NCI-H526 treated with DMSO at 0.1 percent for 48 hours (cell line): Measurements from ENCODE around the gene TMEM69.
"Not testable (repeated sequence)": the region's sequence is repeated elsewhere in the genome, so short reads cannot be mapped to it uniquely, and the experiment has no call there.

Experiments used
- DNase-seq: peaks from one replicate; lab custom pipeline; 2025; lab: John Stamatoyannopoulos, UW

The TMEM69 gene

GRCh38 chr1:45678489-45678888 is 9.5 kb upstream of the TMEM69 start:
- DNase-seq = no peak

- DNase-seq = no peak
Observed at GRCh38 chr1:45679123-45679522, 8.9 kb upstream of the TMEM69 start.

- DNase-seq = no peak
Observed at GRCh38 chr1:45682942-45683341, 5.0 kb upstream of the TMEM69 start.

DNA sequence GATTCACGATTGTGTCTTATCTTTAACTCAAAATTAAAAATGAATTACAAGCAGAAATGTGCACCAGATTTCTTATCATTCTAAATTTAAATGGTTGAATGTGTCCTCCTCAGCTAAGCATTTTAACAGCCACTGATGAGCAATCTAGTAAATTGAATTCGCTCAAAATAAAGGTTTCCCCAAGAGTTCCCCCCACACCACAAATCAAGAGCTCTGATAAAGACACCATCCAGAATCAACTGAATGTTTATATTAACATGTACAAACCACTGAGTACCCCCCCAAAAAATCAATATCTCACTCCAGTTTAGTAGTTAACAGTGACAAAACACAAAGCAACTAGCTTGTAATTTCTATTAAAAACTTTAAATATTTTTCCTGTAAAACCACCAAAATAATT is 3.6 kb upstream of the TMEM69 start:
- no peak for DNase-seq

DNA sequence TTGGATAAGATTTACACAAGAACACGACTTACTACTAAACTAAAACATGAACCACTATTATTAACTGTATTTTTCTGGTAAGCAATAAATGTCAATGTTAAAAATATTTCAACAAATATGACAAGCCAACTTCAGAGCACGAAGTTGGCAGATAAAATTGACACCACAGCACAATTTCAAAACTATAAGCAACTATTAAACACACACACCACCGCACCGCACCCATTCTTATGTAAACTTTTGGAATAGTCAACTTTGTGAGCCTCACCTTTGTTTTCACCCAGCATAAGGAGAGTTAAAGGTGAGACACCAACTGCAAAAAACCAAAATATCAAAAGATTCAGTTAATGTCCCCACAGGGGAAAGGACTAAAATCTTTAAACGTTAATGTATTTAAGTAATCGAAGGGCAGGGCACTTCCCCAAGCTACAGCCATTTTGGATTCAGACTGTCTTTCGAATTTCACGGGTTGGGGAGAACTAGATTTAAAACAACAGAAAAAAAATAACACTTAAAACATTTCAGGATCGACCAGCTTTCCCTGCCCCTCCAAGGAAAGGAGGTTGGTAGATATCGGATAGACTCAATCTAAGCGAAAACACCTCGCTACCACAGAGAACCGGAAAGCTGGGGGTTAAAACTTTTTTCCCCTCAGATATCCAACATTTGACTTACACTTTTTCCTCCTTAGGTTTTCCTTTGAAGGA is 2.5 kb upstream of the TMEM69 start:
- DNase-seq = no peak

DNA sequence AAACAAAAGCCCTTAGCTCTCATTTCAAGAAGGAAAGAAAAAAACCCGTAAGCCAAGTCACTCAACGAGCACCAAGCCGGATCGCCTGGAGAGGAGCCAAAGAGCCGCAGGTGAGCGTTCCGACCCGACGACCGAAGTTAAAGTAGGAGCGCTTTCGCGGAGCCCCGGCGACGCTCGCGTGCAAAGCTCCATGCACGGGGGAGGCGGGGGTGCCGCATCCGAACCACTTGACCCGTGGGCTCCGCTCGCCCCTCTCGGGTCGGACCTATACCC is 2.0 kb upstream of the TMEM69 start:
- DNase-seq = peak; percentile 83

DNA sequence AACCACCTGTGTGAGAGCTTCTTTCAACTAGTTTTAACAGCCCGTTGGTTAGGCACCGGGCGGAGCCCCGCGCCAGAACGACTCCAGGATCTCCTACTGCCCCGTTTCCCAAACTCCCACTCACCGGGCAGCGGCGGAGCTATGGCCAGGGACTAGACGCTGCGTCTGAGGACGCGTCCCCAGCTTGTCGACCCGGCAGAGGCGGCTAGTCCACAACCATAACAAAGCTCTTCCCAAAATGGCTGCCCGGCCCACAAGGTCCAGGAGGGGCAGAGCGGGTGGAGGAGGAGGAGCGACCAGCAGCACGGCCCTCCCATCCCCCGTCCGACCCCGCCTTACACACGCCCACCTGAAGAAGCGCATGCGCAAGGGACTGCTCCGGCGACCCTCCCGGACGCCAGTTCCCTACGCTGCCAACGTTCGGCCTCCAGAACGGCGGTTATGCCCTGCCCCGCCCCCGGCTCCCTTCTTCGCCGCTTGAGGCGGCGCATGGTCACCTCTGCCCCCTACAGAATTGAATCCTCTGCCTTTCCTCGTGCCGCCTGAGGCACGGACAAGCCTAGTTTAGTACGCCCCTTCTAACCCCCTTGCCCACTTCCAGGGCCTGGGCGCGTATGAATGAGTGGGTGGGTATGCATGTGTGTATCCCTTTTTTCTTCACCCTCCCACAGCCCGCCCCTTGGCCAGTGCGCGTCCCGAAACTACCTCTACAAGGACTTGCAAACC is 1.5 kb upstream of the TMEM69 start, which contains the start of gene GPBP1L1:
Gene GPBP1L1 (minus strand): TSS at position 246 of the 726 bp plus-strand sequence. CDS start 27,446 bp downstream, outside the sequence.
- DNase-seq = peak; percentile 98

DNA sequence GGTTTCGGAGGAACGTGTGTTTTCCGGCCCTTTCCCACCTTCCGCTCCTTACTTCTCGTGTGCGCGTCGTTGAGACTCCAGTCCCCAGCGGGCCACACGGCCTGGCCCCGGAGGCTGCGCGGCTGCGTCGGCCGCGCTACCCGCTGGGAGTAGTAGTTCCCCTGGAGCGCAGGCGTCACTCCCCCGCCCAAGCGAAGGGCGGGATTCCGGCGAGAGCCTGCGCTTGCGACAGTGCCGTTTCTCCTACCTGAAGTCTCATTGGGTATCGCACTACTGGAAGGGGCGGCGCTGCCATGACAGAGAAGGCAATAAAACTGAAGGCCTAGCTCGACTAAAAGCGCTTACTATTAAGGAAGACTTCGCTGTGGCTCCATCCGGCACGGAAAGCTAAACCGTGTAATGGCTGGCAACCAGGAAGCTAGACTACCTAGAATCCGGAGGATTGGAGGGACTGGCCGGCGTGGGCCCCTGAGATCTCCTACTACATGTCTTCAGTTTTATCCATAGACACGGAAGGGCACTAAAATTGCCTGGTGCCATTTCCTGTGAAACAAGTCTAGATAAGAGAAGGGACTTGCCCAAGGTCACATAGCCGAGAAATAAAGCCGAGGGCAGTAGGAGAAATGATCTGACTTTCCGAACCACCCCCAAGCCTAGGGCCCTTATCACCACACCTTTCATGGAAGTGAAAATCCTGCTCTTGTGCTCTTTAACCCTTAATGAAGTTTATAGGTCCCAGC is 797 bp upstream of the TMEM69 start:
- peak; percentile 100 for DNase-seq

DNA sequence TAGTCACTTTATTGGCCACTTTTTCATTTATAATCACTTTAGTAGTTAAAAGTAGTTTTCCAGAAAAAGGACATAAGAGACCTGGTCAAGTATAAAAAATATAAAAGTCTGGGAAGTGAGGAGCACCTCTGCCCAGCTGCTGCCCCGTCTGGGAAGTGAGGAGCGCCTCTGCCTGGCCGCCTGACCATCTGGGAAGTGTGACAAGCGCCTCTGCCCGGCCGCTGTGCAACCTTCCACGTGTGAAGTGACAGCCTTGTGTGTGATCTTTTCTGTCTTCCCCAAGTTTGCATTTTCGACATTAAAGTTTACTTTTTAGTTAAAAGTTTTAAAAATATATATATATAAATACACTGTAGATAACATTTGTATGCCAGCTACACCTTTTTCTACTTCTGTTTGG is 5.8 kb downstream of the TMEM69 start:
- DNase-seq = not testable (repeated sequence)

DNA sequence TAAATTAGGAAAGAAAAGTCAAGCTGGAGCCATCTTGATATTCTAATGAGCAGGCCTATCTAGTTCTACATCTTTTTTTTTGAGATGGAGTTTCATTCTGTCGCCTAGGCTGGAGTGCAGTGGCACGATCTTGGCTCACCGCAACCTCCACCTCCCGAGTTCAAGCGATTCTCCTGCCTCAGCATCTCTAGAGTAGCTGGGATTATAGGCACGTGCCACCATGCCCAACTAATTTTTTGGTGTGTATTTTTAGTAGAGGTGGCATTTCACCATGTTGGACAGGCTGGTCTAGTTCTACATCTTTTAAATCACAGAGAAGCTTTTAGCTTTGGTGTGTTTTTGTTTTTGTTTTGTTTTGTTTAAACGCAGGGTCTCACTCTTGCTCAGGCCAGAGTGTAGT is 6.8 kb downstream of the TMEM69 start:
- DNase-seq = no peak

DNA sequence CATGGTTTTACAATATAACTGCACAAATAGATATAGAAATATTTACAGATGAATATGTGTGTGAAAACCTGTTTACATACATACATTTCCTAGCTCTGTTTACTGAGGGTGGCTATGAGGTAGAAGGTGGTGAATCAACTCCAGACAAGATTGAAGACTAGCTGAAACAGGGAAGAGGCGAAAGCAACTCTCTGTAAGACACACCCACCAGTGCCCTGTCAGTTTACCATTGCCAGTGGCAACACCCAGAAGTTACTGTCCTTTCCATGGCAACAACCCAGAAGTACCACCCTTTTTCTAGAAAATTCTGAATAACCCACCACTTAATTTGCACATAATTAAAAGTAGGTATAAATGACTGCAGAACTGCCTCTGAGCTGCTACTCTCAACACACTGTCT is 16.7 kb downstream of the TMEM69 start:
- no peak for DNase-seq

GRCh38 chr1:45713711-45714110 is 25.7 kb downstream of the TMEM69 start:
- no peak for DNase-seq

DNA sequence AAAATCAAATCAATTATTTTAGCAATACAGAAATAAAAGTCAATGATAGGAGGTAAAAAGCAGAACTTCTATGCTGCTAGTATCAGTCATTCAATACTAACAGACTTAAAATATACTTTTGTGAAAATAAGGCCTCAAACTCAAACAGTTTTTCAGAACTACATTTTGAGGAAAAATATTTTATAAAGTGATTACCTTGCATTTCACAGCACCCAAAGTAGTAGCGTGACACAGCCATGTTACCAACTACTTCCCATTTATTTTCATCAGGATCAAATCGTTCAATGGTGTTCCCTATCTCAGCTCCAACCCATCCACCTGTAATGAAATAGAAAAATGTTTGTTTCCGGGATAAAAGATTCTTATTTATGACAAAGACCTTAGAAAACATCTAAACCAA is 28.7 kb downstream of the TMEM69 start:
- DNase-seq = no peak

- DNase-seq = not testable (repeated sequence)
Observed at GRCh38 chr1:45717386-45717785, 29.4 kb downstream of the TMEM69 start.

DNA sequence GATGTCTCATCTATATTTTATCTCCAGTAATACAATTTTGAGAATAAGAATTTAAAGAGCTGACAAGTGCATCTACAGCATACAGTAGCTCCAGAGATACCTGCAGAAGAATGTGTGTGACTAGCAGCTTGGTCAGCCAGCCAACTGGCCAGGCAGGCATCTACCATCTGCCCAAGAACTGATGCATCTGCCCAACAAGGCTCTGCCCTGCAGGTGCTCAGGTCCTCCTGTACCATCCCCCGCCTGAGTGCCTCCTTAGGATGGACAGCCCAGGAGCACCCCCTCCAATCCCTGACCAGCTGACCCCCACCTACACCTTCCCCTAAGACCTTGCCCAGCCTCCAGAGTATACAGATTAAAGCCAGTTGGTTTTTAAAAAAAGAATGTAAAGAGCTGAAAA is 30.3 kb downstream of the TMEM69 start:
- DNase-seq = no peak

GRCh38 chr1:45721207-45721606 is 33.2 kb downstream of the TMEM69 start:
- no peak for DNase-seq

DNA sequence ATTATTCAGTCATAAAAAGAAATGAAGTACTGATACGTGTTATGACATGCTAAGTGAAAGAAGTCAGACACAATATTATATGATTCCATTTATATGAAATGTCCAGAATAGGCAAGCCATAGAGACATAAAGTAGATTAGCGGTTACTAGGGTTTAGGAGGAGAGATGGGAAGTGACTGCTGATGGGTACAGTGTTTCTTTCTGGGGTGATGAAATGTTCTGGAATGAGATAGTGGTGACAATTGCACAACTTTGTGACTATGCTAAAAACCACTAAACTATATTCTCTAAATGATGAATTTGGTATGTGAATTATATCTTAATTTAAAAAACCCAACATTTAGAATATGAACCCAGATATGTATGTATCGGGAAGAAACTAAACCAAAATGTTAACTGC is 34.8 kb downstream of the TMEM69 start:
- DNase-seq = no peak

GRCh38 chr1:45723248-45723930 is 35.4 kb downstream of the TMEM69 start:
- DNase-seq = no peak

DNA sequence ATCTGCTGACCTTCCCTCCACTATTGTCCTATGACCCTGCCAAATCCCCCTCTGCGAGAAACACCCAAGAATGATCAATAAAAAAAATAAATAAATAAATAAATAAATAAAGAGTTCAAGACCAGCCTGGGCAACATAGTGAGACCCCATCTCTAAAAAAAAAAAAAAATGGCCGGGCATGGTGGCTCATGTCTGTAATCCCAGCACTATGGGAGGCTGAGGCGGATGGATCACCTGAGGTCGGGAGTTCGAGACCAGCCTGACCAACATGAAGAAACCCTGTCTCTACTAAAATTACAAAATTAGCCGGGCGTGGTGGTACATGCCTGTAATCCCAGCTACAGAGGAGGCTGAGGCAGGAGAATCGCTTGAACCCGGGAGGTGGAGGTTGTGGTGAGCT is 38.0 kb downstream of the TMEM69 start:
- DNase-seq = not testable (repeated sequence)

GRCh38 chr1:45730075-45730779 is 42.2 kb downstream of the TMEM69 start:
- DNase-seq = peak; percentile 49

DNA sequence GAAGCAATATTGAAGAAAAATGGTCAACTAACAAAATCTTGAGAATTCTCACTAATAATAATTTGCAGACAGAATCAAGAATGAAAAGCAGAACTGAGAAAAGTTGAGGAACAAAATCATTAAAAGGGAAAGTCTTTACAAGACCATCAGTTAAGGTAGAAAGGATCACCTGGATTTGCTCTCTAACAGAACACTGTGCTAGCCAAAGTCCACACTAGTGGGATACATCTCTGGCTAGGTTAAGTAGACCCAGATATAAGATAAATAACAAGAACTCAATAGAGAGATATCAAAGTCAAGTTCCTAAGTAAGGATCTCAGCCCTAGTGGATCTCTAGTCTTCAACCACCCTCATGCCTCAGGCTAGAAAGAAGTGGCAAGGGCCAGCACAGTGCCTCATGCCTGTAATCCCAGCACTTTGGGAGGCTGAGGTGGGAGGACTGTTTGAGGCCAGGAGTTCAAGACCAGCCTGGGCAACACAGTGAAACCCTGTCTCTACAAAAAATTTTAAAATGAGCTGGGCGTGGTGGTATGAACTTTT is 42.9 kb downstream of the TMEM69 start:
- no peak for DNase-seq

DNA sequence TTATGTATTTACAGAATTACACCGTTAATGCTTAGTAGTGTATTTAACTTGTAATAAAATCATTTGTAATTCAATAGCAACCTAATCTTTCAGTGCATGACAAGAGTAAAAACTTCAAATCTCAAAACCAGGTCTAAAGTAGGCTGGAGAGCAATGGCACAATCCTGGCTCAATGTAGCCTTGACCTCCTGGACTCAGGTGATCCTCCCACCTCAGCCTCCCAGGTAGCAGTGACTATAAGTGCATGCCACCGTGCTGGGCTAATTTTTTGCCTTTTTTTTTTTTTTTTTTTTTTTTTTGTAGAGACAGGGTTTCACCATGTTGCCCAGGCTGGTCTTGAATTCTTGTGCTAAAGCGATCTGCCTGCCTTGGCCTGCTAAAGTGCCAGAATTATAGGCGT is 51.2 kb downstream of the TMEM69 start:
- DNase-seq = no peak
